K562 (cell line): ENCODE data around the gene PRMT5. TPM values are rescaled to one million over a fixed set of nuclear protein-coding genes. Genes with fewer than 3 reads are reported as not detected.
A peak's percentile ranks its signal among the peaks of the same experiment; 100 is the strongest.

Experiments used
- CTCF ChIP-seq, 3 experiments: IDR thresholded peaks in 2 of 3; conservative IDR thresholded peaks in 1 of 3; 2 replicates each; pipeline ENCODE4 v1.5.1; 2011 to 2012; ENCODE audit warnings: low read length in 3 of 3, mild to moderate bottlenecking in 3 of 3, control low read depth in 2 of 3, improper control_type of control experiment in 1 of 3, inconsistent platforms in 1 of 3, low read depth in 1 of 3, mixed read lengths in 1 of 3, moderate library complexity in 1 of 3; ENCODE audit not compliant: insufficient read depth in 2 of 3
- DLX4 ChIP-seq: fragments of 250-450 bp; sonication (Bioruptor Pico); IDR thresholded peaks from 2 replicates; pipeline ENCODE4 v1.6.1; 2021; ENCODE audit warnings: mild to moderate bottlenecking
- E2F6 ChIP-seq, 2 experiments: IDR thresholded peaks; 2 replicates each; pipeline ENCODE4 v1.6.1; 2011; ENCODE audit warnings: borderline replicate concordance in 1 of 2, control low read depth in 1 of 2, low read depth in 1 of 2, low read length in 1 of 2, mild to moderate bottlenecking in 1 of 2, mixed read lengths in 1 of 2, moderate library complexity in 1 of 2; ENCODE audit not compliant: insufficient read depth in 1 of 2, insufficient read length in 1 of 2, poor library complexity in 1 of 2, severe bottlenecking in 1 of 2; ENCODE audit errors: extremely low read depth in 1 of 2
- E4F1 ChIP-seq: fragments of 250-450 bp; sonication (Bioruptor Pico); IDR thresholded peaks from 2 replicates; pipeline ENCODE4 v1.5.0; 2021; ENCODE audit warnings: mild to moderate bottlenecking, borderline replicate concordance
- ELK3 ChIP-seq: fragments of 450-650 bp; formaldehyde crosslinking; IDR thresholded peaks from 2 replicates; pipeline ENCODE4 v1.4.0; 2020; ENCODE audit warnings: mild to moderate bottlenecking
- HBP1 ChIP-seq: fragments of 450-650 bp; formaldehyde crosslinking; IDR thresholded peaks from 2 replicates; pipeline ENCODE4 v1.4.0; 2022; ENCODE audit warnings: missing genetic modification characterization
- HMG20B ChIP-seq: fragments of 250-450 bp; sonication (Bioruptor Pico); IDR thresholded peaks from 2 replicates; pipeline ENCODE4 v1.5.0; 2021; ENCODE audit warnings: mild to moderate bottlenecking
- HNRNPL ChIP-seq: fragments of 200-400 bp; formaldehyde crosslinking; IDR thresholded peaks from 2 replicates; pipeline ENCODE4 v1.6.1; 2017; ENCODE audit warnings: low read depth, mild to moderate bottlenecking, low read length
- NFE2 ChIP-seq: IDR thresholded peaks from 2 replicates; pipeline ENCODE4 v1.6.1; 2014; ENCODE audit warnings: antibody characterized with exemption, low read depth
- NR1H2 ChIP-seq: sonication (generic); formaldehyde crosslinking; IDR thresholded peaks from 2 replicates; pipeline ENCODE4 v1.4.0; 2020; ENCODE audit warnings: mild to moderate bottlenecking, missing genetic modification reagents
- NRF1 ChIP-seq, 2 experiments: fragments of 450-650 bp; IDR thresholded peaks in 1 of 2; conservative IDR thresholded peaks in 1 of 2; 2 replicates each; pipeline ENCODE4 v1.6.1; 2014; ENCODE audit warnings: mild to moderate bottlenecking in 2 of 2
- SNIP1 ChIP-seq: fragments of 450-650 bp; IDR thresholded peaks from 2 replicates; pipeline ENCODE4 v1.7.1; 2017; ENCODE audit warnings: low read depth, mild to moderate bottlenecking
- SRSF1 ChIP-seq: fragments of 200-400 bp; formaldehyde crosslinking; IDR thresholded peaks from 2 replicates; pipeline ENCODE4 v1.6.1; 2017; ENCODE audit warnings: mild to moderate bottlenecking, low read depth, low read length, moderate library complexity
- TCFL5 ChIP-seq: fragments of 250-450 bp; sonication (Bioruptor Pico); conservative IDR thresholded peaks from 2 replicates; pipeline ENCODE4 v1.6.1; 2021; ENCODE audit warnings: mild to moderate bottlenecking, moderate library complexity, matching md5 sums
- ZFP91 ChIP-seq: sonication (generic); formaldehyde crosslinking; IDR thresholded peaks from 2 replicates; pipeline ENCODE4 v1.8.0; 2022; ENCODE audit warnings: mild to moderate bottlenecking, missing genetic modification reagents
- ZNF408 ChIP-seq: fragments of 250-450 bp; sonication (Bioruptor Pico); IDR thresholded peaks from 2 replicates; pipeline ENCODE4 v1.4.0; 2020; ENCODE audit warnings: low read depth, mild to moderate bottlenecking, moderate library complexity
- polyA plus RNA-seq, 8 experiments: library from polyadenylated mRNA; depleted of rRNA in 4 of 8; stranded (reverse) in 5 of 8; unstranded in 3 of 8; fragments of >200 nt; fragmentation: Nextera tagmentation in 2 of 8; fragmentation: Illumina TruSeq in 1 of 8; extraction: Ambion mirVana in 2 of 8; extraction: Trizol in 1 of 8; gene quantifications; 2 replicates each; pipeline versions ENCODE4 v1.2.1 to v1.2.3, GENCODE V29; 2011 to 2014; ENCODE audit warnings: inconsistent platforms in 1 of 8, missing spikeins in 1 of 8
- total RNA-seq, 7 experiments: library from RNA; depleted of rRNA in 6 of 7; stranded (reverse); fragments of >200 nt in 6 of 7; fragmentation: Illumina TruSeq in 2 of 7; extraction: Trizol in 2 of 7; gene quantifications; 2 replicates each; pipeline versions ENCODE4 v1.2.1 to v1.2.3, GENCODE V29; 2011 to 2021; ENCODE audit warnings: low replicate concordance in 1 of 7

PRMT5 gene
- total and polyA plus RNA-seq, 9 of the 15 experiments (the other 6 are each of a cell fraction or from before 2014, with no cell fraction given) = 114 to 552 (median 222) TPM

GRCh38 chr14:22882529-22883172 is 46.5 kb downstream of the PRMT5 start (continued):
- TF ChIP-seq E2F6 (IDR thresholded peaks at IDR 0.05; ENCODE audit: borderline replicate concordance in 1 of 2, extremely low read depth in 1 of 2, insufficient read depth in 1 of 2, insufficient read length in 1 of 2, low read depth in 1 of 2, low read length in 1 of 2, poor library complexity in 1 of 2, severe bottlenecking in 1 of 2) (no peak), NR1H2 (CRISPR knock-in tag) (no peak), HMG20B (no peak), NFE2 (0 out of 2 replicates have a peak, but pooled peaks have one; percentile 3), E4F1 (no peak), SNIP1 (no peak), SRSF1 (no peak), ZFP91 (CRISPR knock-in tag) (no peak), NRF1 (conservative IDR thresholded peaks at IDR 0.05 in 1 of 2, IDR thresholded peaks at IDR 0.05 in 1 of 2) (peak; percentile 41 to 44; a peak in 2 of 4 replicates), DLX4 (CRISPR knock-in tag) (no peak), ELK3 (CRISPR knock-in tag) (no peak), HBP1 (CRISPR knock-in tag) (no peak), HNRNPL (no peak), ZNF408 (CRISPR knock-in tag) (no peak), CTCF (IDR thresholded peaks at IDR 0.05 in 2 of 3, conservative IDR thresholded peaks at IDR 0.05 in 1 of 3; ENCODE audit: insufficient read depth in 2 of 3, low read depth in 1 of 3, low read length in 3 of 3) (no peak), TCFL5 (CRISPR knock-in tag) (no peak)
